ENCODE data around the gene DPEP2.
"Not testable (repeated sequence)": the region's sequence is repeated elsewhere in the genome, so short reads cannot be mapped to it uniquely, and the experiment has no call there.

DPEP2 gene

GRCh38 chr16:67953641-67954375, 45.5 kb downstream of the DPEP2 start:
- no peak for DNase-seq

- DNase-seq: no peak
Measured at GRCh38 chr16:67951485-67951884, 47.8 kb downstream of the DPEP2 start.

- DNase-seq: no peak
Measured at GRCh38 chr16:67950335-67950843, 48.9 kb downstream of the DPEP2 start.

- DNase-seq: no peak
Measured at GRCh38 chr16:67949645-67950044, 49.6 kb downstream of the DPEP2 start.

GRCh38 chr16:67948015-67948414, 51.3 kb downstream of the DPEP2 start:
- no peak for DNase-seq

- DNase-seq: no peak
Measured at GRCh38 chr16:67946966-67947558, 52.2 kb downstream of the DPEP2 start.

GRCh38 chr16:67946128-67946569, 53.1 kb downstream of the DPEP2 start:
- no peak for DNase-seq

GRCh38 chr16:67945392-67945933, 53.8 kb downstream of the DPEP2 start:
- no peak for DNase-seq

GRCh38 chr16:67944690-67945391, 54.4 kb downstream of the DPEP2 start:
- no peak for DNase-seq

- no peak for DNase-seq
Measured at GRCh38 chr16:67943619-67944504, 55.4 kb downstream of the DPEP2 start, which contains the start of gene LCAT. TSS of gene LCAT (minus strand) at chr16:67944120. CDS start at chr16:67944101, 19 bp downstream.

- no peak for DNase-seq
Measured at GRCh38 chr16:67943256-67943618, 56.0 kb downstream of the DPEP2 start.

GRCh38 chr16:67942510-67943255, 56.6 kb downstream of the DPEP2 start:
- DNase-seq: no peak

- no peak for DNase-seq
Measured at GRCh38 chr16:67942200-67942509, 57.1 kb downstream of the DPEP2 start.

- DNase-seq: no peak
Measured at GRCh38 chr16:67941469-67942199, 57.6 kb downstream of the DPEP2 start.

- no peak for DNase-seq
Measured at GRCh38 chr16:67940446-67941089, 58.7 kb downstream of the DPEP2 start.

GRCh38 chr16:67939507-67940445, 59.5 kb downstream of the DPEP2 start:
- DNase-seq: no peak

GRCh38 chr16:67937713-67938112, 61.6 kb downstream of the DPEP2 start:
- DNase-seq: not testable (repeated sequence)

Measured in NCI-H2107 (cell line).